ENCODE data around the gene ZNF385D. TPM values are rescaled to one million over a fixed set of nuclear protein-coding genes. Genes with fewer than 3 reads are reported as not detected.
"Not testable (repeated sequence)": the region's sequence is repeated elsewhere in the genome, so short reads cannot be mapped to it uniquely, and the experiment has no call there.

ZNF385D gene
- total RNA-seq, 3 donors from 2014 or later = 3.2 to 4.3 (median 3.8) TPM

- H3K9me3 ChIP-seq = no peaks in the 10 kb centered on the region
- intact Hi-C loops (cut with DNase I; ENCODE audit: low total_unique reads) = no loop called here
- no peak overlapping the region for H3K27ac ChIP-seq
- H3K4me1 ChIP-seq = no peaks in the 10 kb centered on the region
- no peak for TF ChIP-seq CTCF (IDR thresholded peaks at IDR 0.05)
- no peak for TF ChIP-seq POLR2AphosphoS5 (IDR thresholded peaks at IDR 0.05)
- TF ChIP-seq POLR2A (IDR thresholded peaks at IDR 0.05) = no peak
- H3K4me3 ChIP-seq = no peak overlapping the region
- no peak for DNase-seq (ENCODE audit: low spot score in 2 of 2)
- no peaks in the 10 kb centered on the region for H3K36me3 ChIP-seq
- H3K27me3 ChIP-seq = no peaks in the 10 kb centered on the region
Observed at GRCh38 chr3:21509731-21510470, 241.1 kb downstream of the ZNF385D start.

DNA sequence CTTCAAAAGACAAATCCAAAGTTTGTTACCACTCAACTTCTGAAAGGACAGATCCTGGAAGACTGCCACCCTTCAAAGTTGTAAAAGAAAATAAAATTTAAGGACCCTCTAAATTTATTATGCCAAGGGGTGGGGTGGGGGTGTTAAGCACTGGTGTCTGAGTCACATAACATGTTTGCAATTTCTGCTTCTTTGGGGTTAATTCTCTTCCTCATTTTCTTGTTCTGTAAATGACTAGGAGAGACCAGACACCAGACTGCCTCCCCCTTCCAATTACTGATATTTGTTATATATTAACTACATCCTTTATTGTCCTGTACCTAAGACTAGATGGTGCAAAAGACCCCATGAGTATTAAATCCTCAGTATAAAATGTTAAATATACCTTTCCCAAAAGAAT, 242.8 kb downstream of the ZNF385D start:
- Histone ChIP-seq H3K9me3 (no peaks in the 10 kb centered on the region), H3K27ac (no peak overlapping the region), H3K36me3 (no peaks in the 10 kb centered on the region), H3K27me3 (no peaks in the 10 kb centered on the region), H3K4me1 (no peaks in the 10 kb centered on the region), H3K4me3 (no peak overlapping the region)
- no peak for TF ChIP-seq POLR2A (IDR thresholded peaks at IDR 0.05)
- no peak for DNase-seq (ENCODE audit: low spot score in 2 of 2)
- intact Hi-C loops (cut with DNase I; ENCODE audit: low total_unique reads) = no loop called here

DNA sequence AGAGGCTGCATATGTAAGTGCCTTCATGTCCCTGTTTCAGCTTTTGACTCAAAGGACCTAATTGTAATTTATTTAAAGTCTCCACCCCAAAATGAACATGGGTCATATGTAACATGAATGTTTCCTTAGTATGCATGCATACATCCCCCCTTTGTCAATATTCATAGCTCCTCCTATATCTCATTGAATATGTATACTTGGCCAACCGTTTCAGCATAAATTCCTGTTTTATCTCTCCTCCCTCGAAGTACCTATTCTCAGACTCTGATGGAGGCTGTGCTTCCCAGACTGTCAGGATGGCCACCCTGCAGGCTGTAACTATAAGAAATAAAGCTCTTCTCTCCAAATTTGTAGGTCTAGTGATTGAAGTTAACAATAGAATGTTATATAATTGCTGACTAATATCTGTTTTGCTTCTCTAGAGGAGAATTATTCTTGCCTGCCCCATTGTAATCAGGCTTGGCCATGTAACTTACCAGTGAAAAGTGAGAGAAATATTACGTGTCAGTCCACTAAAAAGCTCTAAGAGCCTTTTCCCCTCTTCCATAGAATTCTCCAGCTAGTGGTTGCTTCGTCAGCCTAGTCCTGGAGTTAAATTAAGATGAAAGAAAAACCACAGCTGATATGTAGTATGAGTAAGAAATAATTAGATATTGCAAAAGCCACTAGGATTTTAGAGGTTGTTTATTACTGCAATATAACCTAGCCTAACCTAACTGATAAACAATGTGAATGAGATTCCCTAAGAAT, 245.1 kb downstream of the ZNF385D start:
- H3K27me3 ChIP-seq = no peaks in the 10 kb centered on the region
- H3K36me3 ChIP-seq = no peaks in the 10 kb centered on the region
- H3K4me1 ChIP-seq = no peaks in the 10 kb centered on the region
- H3K27ac ChIP-seq = no peak overlapping the region
- no peak for DNase-seq (ENCODE audit: low spot score in 2 of 2)
- intact Hi-C loops (cut with DNase I; ENCODE audit: low total_unique reads) = no loop called here
- no peaks in the 10 kb centered on the region for H3K9me3 ChIP-seq
- no peak overlapping the region for H3K4me3 ChIP-seq
- TF ChIP-seq POLR2A (IDR thresholded peaks at IDR 0.05) (no peak), CTCF (IDR thresholded peaks at IDR 0.05) (no peak), POLR2AphosphoS5 (IDR thresholded peaks at IDR 0.05) (no peak)

DNA sequence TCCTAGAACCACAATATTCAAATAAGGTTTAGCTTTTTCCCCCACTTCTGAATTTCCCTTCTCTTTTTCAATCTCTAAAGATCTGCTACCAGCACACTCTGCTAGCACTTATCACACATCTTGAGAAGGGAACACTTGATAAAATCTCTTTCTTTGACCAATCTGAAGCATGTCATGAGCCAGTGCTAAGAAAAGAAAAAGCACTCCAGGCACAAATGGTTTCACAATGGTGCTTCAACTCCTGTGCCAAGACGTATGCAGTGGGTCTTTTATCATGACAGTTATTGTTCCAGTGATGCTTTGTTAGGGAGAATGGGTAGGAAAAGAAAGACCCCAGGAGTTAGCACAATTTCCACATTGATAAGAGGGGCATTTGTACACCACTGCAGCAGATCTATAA, 248.4 kb downstream of the ZNF385D start:
- Histone ChIP-seq H3K27ac (no peak overlapping the region), H3K4me1 (no peaks in the 10 kb centered on the region), H3K36me3 (no peaks in the 10 kb centered on the region), H3K27me3 (no peaks in the 10 kb centered on the region), H3K4me3 (no peak overlapping the region), H3K9me3 (no peaks in the 10 kb centered on the region)
- no peak for DNase-seq (ENCODE audit: low spot score in 2 of 2)
- TF ChIP-seq POLR2A (IDR thresholded peaks at IDR 0.05) = no peak
- intact Hi-C loops (cut with DNase I; ENCODE audit: low total_unique reads) = no loop called here

GRCh38 chr3:21500834-21501233, 250.2 kb downstream of the ZNF385D start:
- Histone ChIP-seq H3K27me3 (no peaks in the 10 kb centered on the region), H3K27ac (no peak overlapping the region), H3K9me3 (no peaks in the 10 kb centered on the region), H3K4me3 (no peak overlapping the region), H3K4me1 (no peaks in the 10 kb centered on the region), H3K36me3 (no peaks in the 10 kb centered on the region)
- intact Hi-C loops (cut with DNase I; ENCODE audit: low total_unique reads) = no loop called here
- TF ChIP-seq CTCF (IDR thresholded peaks at IDR 0.05) (no peak), POLR2A (IDR thresholded peaks at IDR 0.05) (no peak), POLR2AphosphoS5 (IDR thresholded peaks at IDR 0.05) (no peak)
- DNase-seq (ENCODE audit: low spot score in 2 of 2) = no peak

- H3K4me3 ChIP-seq; H3K9me3 ChIP-seq; H3K4me1 ChIP-seq; H3K27me3 ChIP-seq; H3K36me3 ChIP-seq; H3K27ac ChIP-seq; intact Hi-C loops (cut with DNase I; ENCODE audit: low total_unique reads); DNase-seq (ENCODE audit: low spot score in 2 of 2): not testable (repeated sequence)
Observed at GRCh38 chr3:21490671-21491070, 260.3 kb downstream of the ZNF385D start.
